Brain microvascular endothelial cell (primary cell): ENCODE measurements around the gene TSSC4.
A peak's percentile ranks its signal among the peaks of the same experiment; 100 is the strongest.

Experiments
- DNase-seq: peaks from one replicate; pipeline ENCODE4 v3.0.0-alpha.2; 2020
- H3K27ac ChIP-seq: fragments of 250-450 bp; sonication (Bioruptor Pico); 2 replicates; pipeline ENCODE4 v1.5.1; 2020; ENCODE audit warnings: mild to moderate bottlenecking, moderate library complexity
- H3K27me3 ChIP-seq: fragments of 250-450 bp; sonication (Bioruptor Pico); replicated peaks from 2 replicates; pipeline ENCODE4 v1.5.1; 2020; ENCODE audit warnings: mild to moderate bottlenecking
- H3K36me3 ChIP-seq: fragments of 250-450 bp; sonication (Bioruptor Pico); replicated peaks from 2 replicates; pipeline ENCODE4 v1.5.1; 2020; ENCODE audit warnings: mild to moderate bottlenecking
- H3K4me3 ChIP-seq: 2 replicates; pipeline ENCODE4 v1.5.1; 2011; ENCODE audit warnings: low read depth, mild to moderate bottlenecking, control low read depth, low read length, moderate library complexity
- CTCF ChIP-seq: IDR thresholded peaks from 2 replicates; pipeline ENCODE4 v1.5.1; 2011; ENCODE audit warnings: low read depth, mild to moderate bottlenecking, moderate library complexity, low read length, control low read depth, inconsistent platforms; ENCODE audit errors: missing control alignments
- in situ Hi-C: cut with HindIII; loops from 2 replicates; pipeline ENCODE4 v1.10.0; 2017; ENCODE audit warnings: low sequenced_read_pairs, low pct_ligation_motif_present

Gene TSSC4

DNA sequence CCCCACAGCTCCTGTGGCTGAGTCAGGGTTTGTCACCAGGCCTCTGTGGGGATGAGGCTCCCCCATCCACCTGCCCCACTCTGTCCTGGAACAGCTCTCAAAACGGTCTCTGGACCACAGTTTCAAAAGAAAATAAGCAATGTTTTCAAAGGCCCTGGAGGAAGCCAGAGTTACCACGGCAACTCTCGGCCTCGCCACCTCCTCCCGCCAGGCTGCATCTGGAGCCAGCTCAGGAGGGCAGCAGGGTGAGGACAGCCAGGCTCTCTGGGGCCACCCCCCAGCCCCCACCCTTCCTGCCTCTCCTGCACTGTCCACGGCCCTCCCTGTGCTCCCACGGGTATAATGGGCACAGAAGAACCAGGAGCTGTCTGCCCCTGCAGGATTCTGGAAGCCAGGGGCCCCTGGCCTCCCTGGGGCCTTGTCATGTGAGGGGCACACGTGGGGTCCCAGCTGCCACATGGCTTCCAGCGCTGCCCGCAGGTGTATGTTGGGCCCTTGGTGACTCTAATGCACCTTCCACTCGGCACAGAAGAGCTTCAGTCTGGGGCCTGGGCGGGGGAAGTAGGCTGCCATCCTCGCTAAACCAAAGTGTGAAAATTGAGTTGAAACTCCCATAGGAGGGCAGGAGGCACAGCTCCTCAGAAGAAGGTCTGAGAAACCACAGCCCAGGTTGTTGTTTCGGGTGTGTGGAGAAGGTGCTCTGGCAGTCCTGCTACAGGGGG is 13.1 kb upstream of the TSSC4 start:
- H3K4me3 ChIP-seq: no peak overlapping the region
- in situ Hi-C loops: no loop called here
- no peaks in the 10 kb centered on the region for H3K27me3 ChIP-seq
- H3K27ac ChIP-seq: no peak overlapping the region
- peaks cover 16% of the 10 kb centered on the region for H3K36me3 ChIP-seq
- no peak for DNase-seq
- no peak for TF ChIP-seq CTCF

GRCh38 chr11:2388431-2389376 is 11.8 kb upstream of the TSSC4 start:
- DNase-seq: no peak
- Histone ChIP-seq H3K4me3 (no peak overlapping the region), H3K27me3 (no peaks in the 10 kb centered on the region), H3K27ac (no peak overlapping the region), H3K36me3 (peaks cover 20% of the 10 kb centered on the region)
- in situ Hi-C loops: no loop called here
- TF ChIP-seq CTCF: no peak

DNA sequence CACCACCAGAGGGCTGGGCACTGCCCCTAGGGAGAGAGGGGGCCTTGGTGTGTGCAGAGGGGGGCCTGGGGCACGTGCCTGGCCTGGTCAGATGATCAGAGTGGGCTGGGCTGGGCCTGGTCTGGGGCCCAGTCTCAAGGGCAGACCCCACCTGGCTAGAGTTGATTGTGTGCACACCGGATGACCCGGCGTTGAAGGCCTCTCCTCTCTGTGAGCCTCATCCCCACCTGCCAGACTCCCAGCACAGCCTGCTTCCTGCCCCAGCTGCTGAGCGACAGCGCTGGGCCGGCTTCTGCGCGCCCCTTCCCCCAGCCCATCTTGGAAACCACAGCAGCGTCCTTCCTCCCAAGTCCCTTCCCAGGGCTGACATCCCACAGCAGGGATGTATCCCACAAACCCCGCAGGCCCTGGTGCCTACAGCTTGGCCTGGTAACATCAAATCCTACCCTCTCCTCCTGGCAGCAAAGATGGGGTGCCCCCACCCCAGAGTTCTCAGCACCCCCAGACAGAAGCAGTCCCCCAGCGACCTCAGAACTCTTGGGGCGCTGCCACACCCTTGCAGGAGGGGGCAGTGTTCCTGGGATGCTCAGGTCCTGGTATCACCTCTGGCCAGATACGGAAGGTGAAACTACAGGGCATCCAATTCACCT is 11.0 kb upstream of the TSSC4 start:
- in situ Hi-C loops: no loop called here

DNA sequence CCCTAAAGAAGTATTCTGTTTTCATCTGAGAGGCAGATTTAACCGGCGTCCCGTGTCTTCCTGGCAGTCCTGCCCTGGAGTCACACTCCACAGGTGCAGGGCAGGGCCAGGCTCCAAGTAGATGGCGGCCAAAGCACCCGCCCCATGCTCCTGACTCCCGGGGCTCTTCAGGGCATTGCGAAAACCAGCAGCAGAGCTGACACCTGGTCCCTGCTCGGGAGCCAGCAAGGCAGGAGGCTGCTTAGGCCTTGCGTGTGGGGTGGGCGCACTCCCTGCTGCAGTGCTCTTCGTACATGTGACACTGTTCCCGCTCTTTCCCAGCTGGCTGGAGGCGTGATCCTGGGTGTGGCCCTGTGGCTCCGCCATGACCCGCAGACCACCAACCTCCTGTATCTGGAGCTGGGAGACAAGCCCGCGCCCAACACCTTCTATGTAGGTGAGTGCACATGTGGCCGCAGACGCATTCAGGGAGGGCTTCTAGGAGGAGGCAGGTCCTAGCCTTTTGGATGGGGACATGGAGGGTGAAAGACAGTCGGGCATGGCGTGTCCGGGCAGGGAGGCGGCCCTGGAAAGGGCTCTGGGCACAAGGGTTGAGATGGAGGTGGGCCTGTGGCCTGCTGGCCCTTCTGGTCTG is 10.3 kb upstream of the TSSC4 start:
- no peaks in the 10 kb centered on the region for H3K27me3 ChIP-seq
- DNase-seq: no peak
- H3K27ac ChIP-seq: no peak overlapping the region
- no peak for TF ChIP-seq CTCF
- in situ Hi-C loops: no loop called here
- peaks cover 31% of the 10 kb centered on the region for H3K36me3 ChIP-seq
- H3K4me3 ChIP-seq: no peak overlapping the region

More for the DNA sequence above, 11.0 kb upstream of the TSSC4 start:
- Histone ChIP-seq H3K36me3 (peaks cover 26% of the 10 kb centered on the region), H3K4me3 (no peak overlapping the region), H3K27ac (no peak overlapping the region), H3K27me3 (no peaks in the 10 kb centered on the region)
- DNase-seq: no peak
- TF ChIP-seq CTCF: peak; percentile 38

DNA sequence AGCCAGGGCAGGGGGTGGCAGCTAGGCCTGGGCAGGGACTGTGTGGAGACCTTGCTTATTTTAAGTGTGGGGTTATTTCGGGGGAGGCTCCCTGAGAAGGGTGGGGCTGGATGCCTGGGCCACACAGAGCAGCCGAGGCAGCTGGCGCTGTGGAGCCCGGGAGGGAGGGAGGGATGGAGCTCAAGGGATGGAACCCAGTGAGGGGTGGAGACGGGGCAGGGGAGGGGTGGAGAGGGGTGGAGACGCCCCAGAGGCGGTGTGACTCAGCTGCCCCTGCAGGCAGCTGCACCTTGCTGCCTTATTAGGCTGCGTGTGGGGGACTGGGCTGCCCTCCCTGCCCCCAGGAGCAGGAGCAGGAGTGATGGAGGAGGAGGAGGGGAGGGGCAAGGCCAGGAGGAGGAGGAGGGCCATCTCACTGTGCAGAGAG is 9.8 kb upstream of the TSSC4 start:
- in situ Hi-C loops: no loop called here
- Histone ChIP-seq H3K36me3 (peaks cover 36% of the 10 kb centered on the region), H3K4me3 (no peak overlapping the region), H3K27ac (no peak overlapping the region), H3K27me3 (no peaks in the 10 kb centered on the region)
- DNase-seq: peak; percentile 36
- no peak for TF ChIP-seq CTCF
